SK-N-SH treated with all-trans-retinoic acid at 6 μM for 48 hours (cell line): ENCODE results near the gene BCAR3.

Experiments
- RARB ChIP-seq: fragments of 250-450 bp; sonication (Bioruptor Pico); IDR thresholded peaks from 2 replicates; pipeline ENCODE4 v1.8.0; 2021; ENCODE audit warnings: mild to moderate bottlenecking, moderate library complexity
- TOX ChIP-seq: fragments of 250-450 bp; sonication (Bioruptor Pico); IDR thresholded peaks from 2 replicates; pipeline ENCODE4 v1.8.0; 2021; ENCODE audit warnings: mild to moderate bottlenecking, moderate library complexity, borderline replicate concordance
- ZFP3 ChIP-seq: fragments of 250-450 bp; sonication (Bioruptor Pico); IDR thresholded peaks from 2 replicates; pipeline ENCODE4 v1.5.0; 2020; ENCODE audit warnings: mild to moderate bottlenecking, moderate library complexity
- ZFP30 ChIP-seq: fragments of 450-650 bp; formaldehyde crosslinking; IDR thresholded peaks from 2 replicates; pipeline ENCODE4 v1.5.0; 2022; ENCODE audit warnings: mild to moderate bottlenecking, moderate library complexity
- TF ChIP-seq, protein P1 (sequence below): fragments of 250-450 bp; sonication (Bioruptor Pico); IDR thresholded peaks from 2 replicates; pipeline ENCODE4 v1.8.0; 2020; ENCODE audit warnings: mild to moderate bottlenecking, moderate library complexity, borderline replicate concordance
- TF ChIP-seq, protein P2 (sequence below): fragments of 250-450 bp; sonication (Bioruptor Pico); IDR thresholded peaks from 2 replicates; pipeline ENCODE4 v1.8.0; 2021; ENCODE audit warnings: low read depth, mild to moderate bottlenecking, moderate library complexity, borderline replicate concordance
- TF ChIP-seq, protein P3 (sequence below): fragments of 250-450 bp; sonication (Bioruptor Pico); IDR thresholded peaks from 2 replicates; pipeline ENCODE4 v1.5.0; 2020; ENCODE audit warnings: mild to moderate bottlenecking, moderate library complexity

DNA sequence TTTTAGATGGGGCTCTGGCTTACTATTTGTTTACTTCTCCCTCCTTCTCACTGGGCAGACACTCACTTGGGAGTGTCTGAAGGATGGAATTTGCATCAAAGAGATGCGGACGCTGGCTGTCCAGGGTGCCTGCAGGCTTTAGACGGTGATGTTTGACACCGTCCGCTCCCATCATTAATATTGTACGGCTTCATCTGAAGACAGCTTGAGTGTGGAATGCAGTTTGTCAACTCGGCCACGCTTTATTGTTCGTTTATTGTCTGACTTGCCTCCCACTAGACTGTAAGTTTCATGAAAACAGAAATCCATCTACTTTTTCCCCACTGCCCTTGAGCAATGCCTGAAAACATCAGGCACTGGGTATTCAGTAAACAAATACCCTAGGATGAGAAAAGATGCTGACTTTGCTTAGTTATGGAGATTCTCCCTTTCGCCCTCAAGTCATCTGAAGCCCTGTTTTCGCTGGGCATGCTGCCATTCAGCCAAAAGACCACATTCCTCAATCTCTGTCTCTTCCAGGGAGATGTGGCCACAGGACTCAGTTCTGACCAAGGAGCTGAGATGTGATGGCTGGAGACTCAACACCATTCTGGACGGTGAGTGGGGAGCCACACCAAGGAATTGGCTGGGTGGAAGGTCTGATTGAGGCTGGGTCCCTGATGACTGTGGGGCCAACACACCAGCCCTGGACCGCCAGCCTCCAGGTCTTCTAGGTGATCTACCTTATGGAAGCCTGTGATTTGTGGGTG is 87.6 kb downstream of the BCAR3 start:
- TF ChIP-seq, protein P1, sequence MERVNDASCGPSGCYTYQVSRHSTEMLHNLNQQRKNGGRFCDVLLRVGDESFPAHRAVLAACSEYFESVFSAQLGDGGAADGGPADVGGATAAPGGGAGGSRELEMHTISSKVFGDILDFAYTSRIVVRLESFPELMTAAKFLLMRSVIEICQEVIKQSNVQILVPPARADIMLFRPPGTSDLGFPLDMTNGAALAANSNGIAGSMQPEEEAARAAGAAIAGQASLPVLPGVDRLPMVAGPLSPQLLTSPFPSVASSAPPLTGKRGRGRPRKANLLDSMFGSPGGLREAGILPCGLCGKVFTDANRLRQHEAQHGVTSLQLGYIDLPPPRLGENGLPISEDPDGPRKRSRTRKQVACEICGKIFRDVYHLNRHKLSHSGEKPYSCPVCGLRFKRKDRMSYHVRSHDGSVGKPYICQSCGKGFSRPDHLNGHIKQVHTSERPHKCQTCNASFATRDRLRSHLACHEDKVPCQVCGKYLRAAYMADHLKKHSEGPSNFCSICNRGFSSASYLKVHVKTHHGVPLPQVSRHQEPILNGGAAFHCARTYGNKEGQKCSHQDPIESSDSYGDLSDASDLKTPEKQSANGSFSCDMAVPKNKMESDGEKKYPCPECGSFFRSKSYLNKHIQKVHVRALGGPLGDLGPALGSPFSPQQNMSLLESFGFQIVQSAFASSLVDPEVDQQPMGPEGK (CRISPR knock-in tag), result no peak
- no peak for TF ChIP-seq TOX (CRISPR knock-in tag)
- TF ChIP-seq, protein P2, sequence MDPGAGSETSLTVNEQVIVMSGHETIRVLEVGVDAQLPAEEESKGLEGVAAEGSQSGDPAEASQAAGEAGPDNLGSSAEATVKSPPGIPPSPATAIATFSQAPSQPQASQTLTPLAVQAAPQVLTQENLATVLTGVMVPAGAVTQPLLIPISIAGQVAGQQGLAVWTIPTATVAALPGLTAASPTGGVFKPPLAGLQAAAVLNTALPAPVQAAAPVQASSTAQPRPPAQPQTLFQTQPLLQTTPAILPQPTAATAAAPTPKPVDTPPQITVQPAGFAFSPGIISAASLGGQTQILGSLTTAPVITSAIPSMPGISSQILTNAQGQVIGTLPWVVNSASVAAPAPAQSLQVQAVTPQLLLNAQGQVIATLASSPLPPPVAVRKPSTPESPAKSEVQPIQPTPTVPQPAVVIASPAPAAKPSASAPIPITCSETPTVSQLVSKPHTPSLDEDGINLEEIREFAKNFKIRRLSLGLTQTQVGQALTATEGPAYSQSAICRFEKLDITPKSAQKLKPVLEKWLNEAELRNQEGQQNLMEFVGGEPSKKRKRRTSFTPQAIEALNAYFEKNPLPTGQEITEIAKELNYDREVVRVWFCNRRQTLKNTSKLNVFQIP (CRISPR knock-in tag), result no peak
- no peak for TF ChIP-seq ZFP30 (CRISPR knock-in tag)
- TF ChIP-seq, protein P3, sequence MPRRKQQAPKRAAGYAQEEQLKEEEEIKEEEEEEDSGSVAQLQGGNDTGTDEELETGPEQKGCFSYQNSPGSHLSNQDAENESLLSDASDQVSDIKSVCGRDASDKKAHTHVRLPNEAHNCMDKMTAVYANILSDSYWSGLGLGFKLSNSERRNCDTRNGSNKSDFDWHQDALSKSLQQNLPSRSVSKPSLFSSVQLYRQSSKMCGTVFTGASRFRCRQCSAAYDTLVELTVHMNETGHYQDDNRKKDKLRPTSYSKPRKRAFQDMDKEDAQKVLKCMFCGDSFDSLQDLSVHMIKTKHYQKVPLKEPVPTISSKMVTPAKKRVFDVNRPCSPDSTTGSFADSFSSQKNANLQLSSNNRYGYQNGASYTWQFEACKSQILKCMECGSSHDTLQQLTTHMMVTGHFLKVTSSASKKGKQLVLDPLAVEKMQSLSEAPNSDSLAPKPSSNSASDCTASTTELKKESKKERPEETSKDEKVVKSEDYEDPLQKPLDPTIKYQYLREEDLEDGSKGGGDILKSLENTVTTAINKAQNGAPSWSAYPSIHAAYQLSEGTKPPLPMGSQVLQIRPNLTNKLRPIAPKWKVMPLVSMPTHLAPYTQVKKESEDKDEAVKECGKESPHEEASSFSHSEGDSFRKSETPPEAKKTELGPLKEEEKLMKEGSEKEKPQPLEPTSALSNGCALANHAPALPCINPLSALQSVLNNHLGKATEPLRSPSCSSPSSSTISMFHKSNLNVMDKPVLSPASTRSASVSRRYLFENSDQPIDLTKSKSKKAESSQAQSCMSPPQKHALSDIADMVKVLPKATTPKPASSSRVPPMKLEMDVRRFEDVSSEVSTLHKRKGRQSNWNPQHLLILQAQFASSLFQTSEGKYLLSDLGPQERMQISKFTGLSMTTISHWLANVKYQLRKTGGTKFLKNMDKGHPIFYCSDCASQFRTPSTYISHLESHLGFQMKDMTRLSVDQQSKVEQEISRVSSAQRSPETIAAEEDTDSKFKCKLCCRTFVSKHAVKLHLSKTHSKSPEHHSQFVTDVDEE, result no peak
- no peak for TF ChIP-seq ZFP3 (CRISPR knock-in tag)
- TF ChIP-seq RARB (CRISPR knock-in tag), result no peak
